IMR-90 (cell line): ENCODE data around the gene TMEM135. TPM values are rescaled to one million over a fixed set of nuclear protein-coding genes. Genes with fewer than 3 reads are reported as not detected.

Experiments used
- ATAC-seq: fragments of 200-7000 bp; cut with Tn5 transposase; 2 replicates; pipeline ENCODE4 v1.9.1; 2020; ENCODE audit warnings: low read depth, mild to moderate bottlenecking, moderate library complexity
- BruUV-seq: library from RNA; stranded (reverse); fragments of 400-500 nt; replicated peaks from 2 replicates; lab custom pipeline; 2021; lab: Mats Ljungman, UMichigan
- CTCF ChIA-PET: fragments of 300-600 bp; formaldehyde crosslinking; extraction: SDS; loops from one replicate; lab custom pipeline; 2021; ENCODE audit warnings: antibody characterized with exemption; lab: Yijun Ruan, JAX
- POLR2A ChIA-PET: fragments of 300-600 bp; sonication (Branson Sonifier 250); formaldehyde crosslinking; loops from one replicate; lab custom pipeline; 2022; ENCODE audit warnings: antibody characterized with exemption; ENCODE audit not compliant: unreplicated experiment; lab: Charles Lee
- DNase-seq: peaks from one replicate; pipeline ENCODE4 v3.0.0; 2013
- H2AFZ ChIP-seq: replicated peaks from 2 replicates; pipeline ENCODE3; 2013; ENCODE audit warnings: low read length, mild to moderate bottlenecking; ENCODE audit not compliant: poor library complexity
- H2AK5ac ChIP-seq: 2 replicates; pipeline ENCODE4 v1.6.1; 2013; ENCODE audit warnings: low read depth, low read length, inconsistent platforms
- H2AK9ac ChIP-seq: replicated peaks from 2 replicates; pipeline ENCODE3; 2013; ENCODE audit warnings: mild to moderate bottlenecking, low read depth, low read length, moderate library complexity; ENCODE audit not compliant: poor library complexity
- H2BK120ac ChIP-seq: 2 replicates; pipeline ENCODE4 v1.6.1; 2013; ENCODE audit warnings: low read depth, low read length, inconsistent platforms
- H2BK15ac ChIP-seq: 3 replicates; pipeline ENCODE4 v1.6.1; 2013; ENCODE audit warnings: low read depth, low read length, inconsistent platforms
- H2BK20ac ChIP-seq: 2 replicates; pipeline ENCODE4 v1.6.1; 2013; ENCODE audit warnings: low read depth, mild to moderate bottlenecking, inconsistent platforms, low read length, moderate library complexity
- H2BK5ac ChIP-seq: 2 replicates; pipeline ENCODE4 v1.6.1; 2013; ENCODE audit warnings: mild to moderate bottlenecking, low read depth, low read length, inconsistent platforms; ENCODE audit not compliant: poor library complexity, severe bottlenecking
- H3K14ac ChIP-seq: replicated peaks from 2 replicates; pipeline ENCODE4 v1.6.1; 2013; ENCODE audit warnings: low read depth, low read length, inconsistent platforms
- H3K18ac ChIP-seq: 2 replicates; pipeline ENCODE4 v1.6.1; 2013; ENCODE audit warnings: low read depth, low read length, control low read depth
- H3K23ac ChIP-seq: 2 replicates; pipeline ENCODE4 v1.6.1; 2013; ENCODE audit warnings: low read depth, low read length, inconsistent platforms
- H3K27ac ChIP-seq: 2 replicates; pipeline ENCODE4 v1.5.1; 2013; ENCODE audit warnings: mild to moderate bottlenecking, control low read depth, low read length; ENCODE audit not compliant: insufficient read depth
- H3K27me3 ChIP-seq: 2 replicates; pipeline ENCODE4 v1.6.1; 2013; ENCODE audit warnings: low read length; ENCODE audit not compliant: control insufficient read depth, insufficient read depth
- H3K36me3 ChIP-seq: 2 replicates; pipeline ENCODE4 v1.6.1; 2013; ENCODE audit warnings: low read length, mixed read lengths; ENCODE audit not compliant: control insufficient read depth, insufficient read depth
- H3K4ac ChIP-seq: 2 replicates; pipeline ENCODE4 v1.6.1; 2013; ENCODE audit warnings: low read depth, low read length, inconsistent platforms
- H3K4me1 ChIP-seq: 2 replicates; pipeline ENCODE4 v1.6.1; 2013; ENCODE audit warnings: low read length, mixed read lengths; ENCODE audit not compliant: control insufficient read depth, insufficient read depth
- H3K4me2 ChIP-seq: 2 replicates; pipeline ENCODE4 v1.6.1; 2013; ENCODE audit warnings: low read depth, mild to moderate bottlenecking, control low read depth, low read length, moderate library complexity
- H3K4me3 ChIP-seq: 2 replicates; pipeline ENCODE4 v1.5.1; 2013; ENCODE audit warnings: low read depth, mild to moderate bottlenecking, control low read depth, low read length, moderate library complexity; ENCODE audit not compliant: insufficient read depth
- H3K56ac ChIP-seq: 2 replicates; pipeline ENCODE4 v1.6.1; 2013; ENCODE audit warnings: low read length, inconsistent platforms; ENCODE audit not compliant: insufficient read depth; ENCODE audit errors: extremely low read depth
- H3K79me1 ChIP-seq, 2 experiments: 2 replicates each; pipeline ENCODE4 v1.6.1; 2013; ENCODE audit warnings: low read length in 2 of 2, inconsistent platforms in 1 of 2, low read depth in 1 of 2
- H3K9ac ChIP-seq: 2 replicates; pipeline ENCODE4 v1.6.1; 2013; ENCODE audit warnings: low read depth, low read length, control low read depth
- H3K9me1 ChIP-seq: 2 replicates; pipeline ENCODE4 v1.6.1; 2013; ENCODE audit warnings: low read length, inconsistent platforms; ENCODE audit not compliant: insufficient read depth
- H3K9me3 ChIP-seq: 2 replicates; pipeline ENCODE4 v1.6.1; 2013; ENCODE audit warnings: low read length; ENCODE audit not compliant: control insufficient read depth, insufficient read depth
- H4K20me1 ChIP-seq: 2 replicates; pipeline ENCODE4 v1.6.1; 2013; ENCODE audit warnings: low read length, inconsistent platforms; ENCODE audit not compliant: insufficient read depth
- H4K5ac ChIP-seq: 2 replicates; pipeline ENCODE4 v1.6.1; 2013; ENCODE audit warnings: mild to moderate bottlenecking, low read depth, low read length, control low read depth
- H4K8ac ChIP-seq, 2 experiments: 2 replicates each; pipeline ENCODE4 v1.6.1; 2013; ENCODE audit warnings: low read depth in 2 of 2, low read length in 2 of 2, control low read depth in 1 of 2, inconsistent platforms in 1 of 2
- H4K91ac ChIP-seq: 2 replicates; pipeline ENCODE4 v1.6.1; 2013; ENCODE audit warnings: low read depth, low read length, inconsistent platforms; ENCODE audit not compliant: insufficient read depth
- BHLHE40 ChIP-seq: fragments of 150-350 bp; IDR thresholded peaks from 2 replicates; pipeline ENCODE4 v1.6.1; 2016; ENCODE audit warnings: mild to moderate bottlenecking, low read depth, low read length
- CEBPB ChIP-seq: IDR thresholded peaks from 2 replicates; pipeline ENCODE4 v1.6.1; 2012; ENCODE audit warnings: low read depth, low read length, improper control_type of control experiment
- CHD1 ChIP-seq: IDR thresholded peaks from 2 replicates; pipeline ENCODE4 v1.6.1; 2012; ENCODE audit warnings: low read depth, low read length, improper control_type of control experiment
- CTCF ChIP-seq: conservative IDR thresholded peaks from 2 replicates; pipeline ENCODE4 v1.5.1; 2012; ENCODE audit warnings: mild to moderate bottlenecking, low read depth, low read length, improper control_type of control experiment
- ELK1 ChIP-seq: fragments of 150-350 bp; IDR thresholded peaks from 2 replicates; pipeline ENCODE4 v1.6.1; 2016; ENCODE audit warnings: low read depth, mild to moderate bottlenecking, low read length, moderate library complexity, borderline replicate concordance
- FOS ChIP-seq: fragments of 150-350 bp; IDR thresholded peaks from 2 replicates; pipeline ENCODE4 v1.6.1; 2016; ENCODE audit warnings: low read depth, low read length
- MAFK ChIP-seq: IDR thresholded peaks from 2 replicates; pipeline ENCODE4 v1.6.1; 2012; ENCODE audit warnings: low read depth, low read length, improper control_type of control experiment
- MAZ ChIP-seq: IDR thresholded peaks from 2 replicates; pipeline ENCODE4 v1.6.1; 2012; ENCODE audit warnings: low read depth, mild to moderate bottlenecking, low read length, improper control_type of control experiment, moderate library complexity, borderline replicate concordance
- MXI1 ChIP-seq: IDR thresholded peaks from 2 replicates; pipeline ENCODE4 v1.6.1; 2012; ENCODE audit warnings: low read depth, mild to moderate bottlenecking, low read length, moderate library complexity, borderline replicate concordance
- NFE2L2 ChIP-seq: fragments of 150-350 bp; IDR thresholded peaks from 2 replicates; pipeline ENCODE4 v1.6.1; 2016; ENCODE audit warnings: low read depth, mild to moderate bottlenecking, low read length
- POLR2A ChIP-seq: IDR thresholded peaks from 2 replicates; pipeline ENCODE4 v1.6.1; 2012; ENCODE audit warnings: mild to moderate bottlenecking, low read depth, low read length
- RAD21 ChIP-seq: IDR thresholded peaks from 2 replicates; pipeline ENCODE4 v1.6.1; 2012; ENCODE audit warnings: low read length, improper control_type of control experiment
- RCOR1 ChIP-seq: IDR thresholded peaks from 2 replicates; pipeline ENCODE4 v1.6.1; 2012; ENCODE audit warnings: mild to moderate bottlenecking, low read length, improper control_type of control experiment; ENCODE audit not compliant: insufficient replicate concordance
- RFX5 ChIP-seq: IDR thresholded peaks from 2 replicates; pipeline ENCODE4 v1.8.0; 2012; ENCODE audit warnings: low read depth, mild to moderate bottlenecking, low read length, moderate library complexity
- SMC3 ChIP-seq: fragments of 150-350 bp; IDR thresholded peaks from 2 replicates; pipeline ENCODE4 v1.6.1; 2016; ENCODE audit warnings: low read depth, mild to moderate bottlenecking, antibody characterized with exemption, low read length, moderate library complexity
- WGBS, 2 experiments: methylation state at CpG; one replicate each; pipeline versions ENCODE4 v1.1.5 to v1.1.7; 2013; ENCODE audit warnings: missing lambda C conversion rate in 2 of 2; ENCODE audit not compliant: insufficient read length in 1 of 2; ENCODE audit errors: extremely low coverage in 2 of 2; 5-methylcytosine and 5-hydroxymethylcytosine counted together
- dilution Hi-C: fragments of 300-500 bp; cut with HindIII; formaldehyde crosslinking; loops from one replicate; pipeline ENCODE4 v1.14.3; 2018; ENCODE audit warnings: low sequenced_read_pairs; ENCODE audit not compliant: unreplicated experiment
- in situ Hi-C: fragments of 300-500 bp; cut with MboI; formaldehyde crosslinking; loops from 3 replicates; pipeline ENCODE4 v1.14.3; 2019; ENCODE audit warnings: low sequenced_read_pairs, inconsistent platforms, mixed read lengths
- intact Hi-C: fragments of 100-400 bp; cut with micrococcal nuclease; formaldehyde crosslinking; loops from 2 replicates; pipeline ENCODE4 v1.10.0; 2022
- polyA plus RNA-seq, 3 experiments: library from polyadenylated mRNA; depleted of rRNA; stranded (reverse); fragments of >200 nt; gene quantifications; 2 replicates each; pipeline ENCODE4 v1.2.3, GENCODE V29; 2012; ENCODE audit warnings: low replicate concordance in 1 of 3
- total RNA-seq: library from RNA; depleted of rRNA; stranded (reverse); fragments of >200 nt; gene quantifications from 2 replicates; pipeline ENCODE4 v1.2.3, GENCODE V29; 2012
- TF ChIP-seq, protein P1 (sequence below): fragments of 150-350 bp; IDR thresholded peaks from 2 replicates; pipeline ENCODE4 v1.6.1; 2017; ENCODE audit warnings: mild to moderate bottlenecking, antibody characterized with exemption, low read length, low read depth

TMEM135 gene
- total and polyA plus RNA-seq, 2 of the 4 experiments (the other 2 are of a cell fraction) = 3.9 to 5.9 TPM

DNA sequence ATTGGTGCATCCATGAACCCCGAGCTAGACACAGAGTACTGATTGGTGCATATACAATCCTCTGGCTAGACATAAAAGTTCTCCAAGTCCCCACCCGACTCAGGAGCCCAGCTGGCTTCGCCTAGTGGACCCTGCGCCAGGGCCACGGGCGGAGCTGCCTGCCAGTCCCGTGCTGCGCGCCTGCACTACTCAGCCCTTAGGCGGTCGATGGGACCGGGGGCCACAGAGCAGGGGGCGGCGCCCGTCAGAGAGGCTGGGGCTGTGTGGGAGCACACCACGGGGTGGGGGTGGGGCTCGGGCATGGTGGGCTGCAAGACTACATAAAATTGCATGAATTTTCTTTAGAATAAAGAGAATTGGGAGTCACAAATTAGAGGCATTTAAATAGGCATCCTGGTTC, 248.6 kb downstream of the TMEM135 start:
- DNase-seq (no peak), ATAC-seq (no peak)
- H3K36me3 ChIP-seq = no peaks in the 10 kb centered on the region
- H2BK20ac ChIP-seq = no peak overlapping the region
- intact Hi-C loops = no loop called here
- no peak overlapping the region for H3K4me3 ChIP-seq
- H2BK5ac ChIP-seq = no peak overlapping the region
- CTCF ChIA-PET = no interaction called here
- no peak overlapping the region for H3K56ac ChIP-seq
- dilution Hi-C loops = no loop called here
- H3K79me1 ChIP-seq = no peaks in the 10 kb centered on the region
- no peak overlapping the region for H2AK5ac ChIP-seq
- no peak overlapping the region for H3K14ac ChIP-seq
- no peak overlapping the region for H4K5ac ChIP-seq
- in situ Hi-C loops = loop anchor here (5.0 to 25.0 kb wide), 3 partner anchors 344 to 849 kb away; no protein-coding TSS in a partner anchor
- H3K27me3 ChIP-seq = no peaks in the 10 kb centered on the region
- H3K4me1 ChIP-seq = no peaks in the 10 kb centered on the region
- no peak overlapping the region for H3K18ac ChIP-seq
- H4K91ac ChIP-seq = no peak overlapping the region
- no peak overlapping the region for H3K4me2 ChIP-seq
- H2AK9ac ChIP-seq = no peak overlapping the region
- POLR2A ChIA-PET = no interaction called here
- TF ChIP-seq BHLHE40 (no peak), RCOR1 (no peak), FOS (no peak), MAFK (no peak), NFE2L2 (no peak), RFX5 (no peak), POLR2A (no peak), CTCF (no peak), MXI1 (no peak), RAD21 (no peak), CHD1 (no peak), ELK1 (no peak), SMC3 (no peak), CEBPB (no peak), MAZ (no peak)
- TF ChIP-seq, protein P1, sequence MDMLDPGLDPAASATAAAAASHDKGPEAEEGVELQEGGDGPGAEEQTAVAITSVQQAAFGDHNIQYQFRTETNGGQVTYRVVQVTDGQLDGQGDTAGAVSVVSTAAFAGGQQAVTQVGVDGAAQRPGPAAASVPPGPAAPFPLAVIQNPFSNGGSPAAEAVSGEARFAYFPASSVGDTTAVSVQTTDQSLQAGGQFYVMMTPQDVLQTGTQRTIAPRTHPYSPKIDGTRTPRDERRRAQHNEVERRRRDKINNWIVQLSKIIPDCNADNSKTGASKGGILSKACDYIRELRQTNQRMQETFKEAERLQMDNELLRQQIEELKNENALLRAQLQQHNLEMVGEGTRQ = no peak
- BruUV-seq = no TSS peak
- no peaks in the 10 kb centered on the region for H3K9me1 ChIP-seq
- no peak overlapping the region for H3K9ac ChIP-seq
- 92% methylated on average over 5 of the region's 17 CpGs; no CpG with 5 or more reads in 1 of the 2 experiments for WGBS, 2 experiments
- no peak overlapping the region for H3K23ac ChIP-seq
- H2BK120ac ChIP-seq = no peak overlapping the region
- H2BK15ac ChIP-seq = no peak overlapping the region
- no peak overlapping the region for H3K4ac ChIP-seq
- no peak overlapping the region for H3K27ac ChIP-seq
- H4K8ac ChIP-seq = no peak overlapping the region
- H3K9me3 ChIP-seq = no peaks in the 10 kb centered on the region
- H2AFZ ChIP-seq = no peak overlapping the region
- H4K20me1 ChIP-seq = no peaks in the 10 kb centered on the region
